ENCODE measurements around the gene NES.
A peak's percentile ranks its signal among the peaks of the same experiment; 100 is the strongest.

DNA sequence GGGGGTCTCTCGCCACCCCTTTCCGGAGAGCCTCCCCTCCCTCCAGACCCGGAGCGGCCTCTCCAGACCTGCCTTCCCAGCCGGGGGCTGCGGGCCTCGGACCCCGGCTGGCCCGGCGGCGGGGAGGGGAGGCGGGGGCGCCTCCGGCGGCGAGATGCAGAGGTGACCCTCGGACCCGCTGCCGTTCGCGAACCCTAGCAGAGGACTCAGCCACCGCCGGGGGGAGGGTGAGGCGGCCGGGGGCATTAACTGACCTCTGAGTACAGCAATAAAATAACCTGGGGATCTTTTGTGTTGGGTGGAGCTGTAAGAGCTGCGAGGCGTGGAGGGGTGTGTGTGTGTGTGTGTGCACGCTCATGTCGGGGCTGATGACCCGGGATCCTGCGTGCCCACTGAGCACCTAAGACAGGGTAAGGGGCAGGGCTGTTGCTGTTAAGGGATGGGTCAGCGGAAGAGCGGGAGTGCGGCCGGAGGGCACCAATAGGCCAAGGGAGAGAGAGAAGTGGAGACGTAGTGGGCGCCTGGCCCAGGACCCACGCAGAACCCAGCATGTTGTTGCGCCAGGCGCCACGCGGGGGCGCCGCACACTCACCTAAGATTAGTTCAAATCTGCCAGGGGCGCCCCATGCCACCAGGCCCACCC is 51.6 kb downstream of the NES start:
- TF ChIP-seq, protein P1, sequence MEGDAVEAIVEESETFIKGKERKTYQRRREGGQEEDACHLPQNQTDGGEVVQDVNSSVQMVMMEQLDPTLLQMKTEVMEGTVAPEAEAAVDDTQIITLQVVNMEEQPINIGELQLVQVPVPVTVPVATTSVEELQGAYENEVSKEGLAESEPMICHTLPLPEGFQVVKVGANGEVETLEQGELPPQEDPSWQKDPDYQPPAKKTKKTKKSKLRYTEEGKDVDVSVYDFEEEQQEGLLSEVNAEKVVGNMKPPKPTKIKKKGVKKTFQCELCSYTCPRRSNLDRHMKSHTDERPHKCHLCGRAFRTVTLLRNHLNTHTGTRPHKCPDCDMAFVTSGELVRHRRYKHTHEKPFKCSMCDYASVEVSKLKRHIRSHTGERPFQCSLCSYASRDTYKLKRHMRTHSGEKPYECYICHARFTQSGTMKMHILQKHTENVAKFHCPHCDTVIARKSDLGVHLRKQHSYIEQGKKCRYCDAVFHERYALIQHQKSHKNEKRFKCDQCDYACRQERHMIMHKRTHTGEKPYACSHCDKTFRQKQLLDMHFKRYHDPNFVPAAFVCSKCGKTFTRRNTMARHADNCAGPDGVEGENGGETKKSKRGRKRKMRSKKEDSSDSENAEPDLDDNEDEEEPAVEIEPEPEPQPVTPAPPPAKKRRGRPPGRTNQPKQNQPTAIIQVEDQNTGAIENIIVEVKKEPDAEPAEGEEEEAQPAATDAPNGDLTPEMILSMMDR (IDR thresholded peaks at IDR 0.05) = peak; percentile 60 to 82 (median 78)
- TF ChIP-seq POLR2A (IDR thresholded peaks at IDR 0.05) = no peak
